ENCODE measurements around the gene SH3PXD2A. TPM values are rescaled to one million over a fixed set of nuclear protein-coding genes. Genes with fewer than 3 reads are reported as not detected.

The SH3PXD2A gene
- total and polyA plus RNA-seq, 12 donors = 5.7 to 34.5 (median 19.2) TPM

DNA sequence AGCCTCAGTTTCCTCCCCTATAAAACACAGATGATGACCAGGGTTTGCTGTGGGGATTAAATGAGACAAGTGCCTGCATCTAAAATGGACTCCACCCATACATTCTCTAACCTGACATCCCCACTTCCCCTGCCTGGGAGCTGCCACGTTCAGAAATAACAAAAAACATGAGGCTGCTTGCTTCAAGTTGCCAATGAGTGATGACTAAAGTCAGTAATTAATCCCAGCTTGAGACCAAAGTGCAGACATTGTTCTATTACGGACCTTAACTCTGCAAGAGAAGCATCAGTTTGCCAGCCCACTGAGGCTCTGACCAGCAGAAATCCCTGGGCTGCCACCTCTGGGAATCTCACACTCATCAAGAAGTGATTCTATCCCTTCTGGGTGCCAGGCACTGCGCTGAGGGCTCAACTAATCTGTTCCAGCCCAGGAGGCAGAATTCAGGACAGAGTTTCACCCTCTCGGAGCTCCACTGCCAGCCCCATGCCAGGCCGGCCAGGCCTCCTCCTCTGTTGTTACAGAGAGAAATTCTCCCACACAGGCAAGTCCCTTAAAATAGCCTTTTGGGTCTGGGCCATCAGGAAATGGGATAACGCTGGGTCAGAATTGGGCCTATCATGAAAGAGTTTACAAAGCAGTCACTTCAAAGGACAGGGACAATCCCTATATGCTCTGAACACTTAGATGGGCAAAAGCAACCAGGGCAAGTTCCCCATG lies 11.4 kb downstream of the SH3PXD2A start:
- H3K4me3 ChIP-seq = no peak overlapping the region
- peak overlapping the region in 1 of 5 donors; percentile 40 for H3K27ac ChIP-seq
- peaks cover 0 to 18% of the 10 kb centered on the region in 2 donors for H3K4me1 ChIP-seq (replicated peaks in 1 of 2)
- DNase-seq = no peak
- TF ChIP-seq, protein P1, sequence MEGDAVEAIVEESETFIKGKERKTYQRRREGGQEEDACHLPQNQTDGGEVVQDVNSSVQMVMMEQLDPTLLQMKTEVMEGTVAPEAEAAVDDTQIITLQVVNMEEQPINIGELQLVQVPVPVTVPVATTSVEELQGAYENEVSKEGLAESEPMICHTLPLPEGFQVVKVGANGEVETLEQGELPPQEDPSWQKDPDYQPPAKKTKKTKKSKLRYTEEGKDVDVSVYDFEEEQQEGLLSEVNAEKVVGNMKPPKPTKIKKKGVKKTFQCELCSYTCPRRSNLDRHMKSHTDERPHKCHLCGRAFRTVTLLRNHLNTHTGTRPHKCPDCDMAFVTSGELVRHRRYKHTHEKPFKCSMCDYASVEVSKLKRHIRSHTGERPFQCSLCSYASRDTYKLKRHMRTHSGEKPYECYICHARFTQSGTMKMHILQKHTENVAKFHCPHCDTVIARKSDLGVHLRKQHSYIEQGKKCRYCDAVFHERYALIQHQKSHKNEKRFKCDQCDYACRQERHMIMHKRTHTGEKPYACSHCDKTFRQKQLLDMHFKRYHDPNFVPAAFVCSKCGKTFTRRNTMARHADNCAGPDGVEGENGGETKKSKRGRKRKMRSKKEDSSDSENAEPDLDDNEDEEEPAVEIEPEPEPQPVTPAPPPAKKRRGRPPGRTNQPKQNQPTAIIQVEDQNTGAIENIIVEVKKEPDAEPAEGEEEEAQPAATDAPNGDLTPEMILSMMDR (IDR thresholded peaks at IDR 0.05) = no peak
- TF ChIP-seq POLR2A (IDR thresholded peaks at IDR 0.05) = no peak
- no peaks in the 10 kb centered on the region for H3K9me3 ChIP-seq (replicated peaks in 1 of 3)
- H3K27me3 ChIP-seq = no peaks in the 10 kb centered on the region
- intact Hi-C loops (cut with DNase I) = no loop called here
- whole genome bisulfite sequencing, 4 donors = 61 to 77% (median 65%) methylated on average over 2 to 6 of the region's 6 CpGs
- H3K36me3 ChIP-seq (replicated peaks in 1 of 2) = no peaks in the 10 kb centered on the region

DNA sequence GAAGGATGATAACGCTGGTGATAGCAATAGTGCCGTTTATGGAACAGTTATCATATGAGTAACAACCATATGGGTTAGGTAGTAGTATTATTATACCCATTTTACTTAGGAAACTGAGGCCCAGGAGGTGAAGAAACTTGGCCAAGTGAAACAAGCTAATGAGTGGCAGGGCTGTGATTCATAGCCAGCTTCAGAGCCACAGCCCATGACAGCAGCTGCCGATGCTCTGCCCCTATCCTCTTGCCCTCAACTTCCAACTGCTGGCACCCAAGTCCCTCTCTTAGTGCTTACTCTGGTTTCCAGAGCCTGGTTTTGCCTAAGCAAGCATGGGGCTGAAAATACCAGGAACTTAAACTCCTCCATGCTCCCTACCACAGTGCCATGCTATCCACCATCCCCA lies 12.3 kb downstream of the SH3PXD2A start:
- H3K9me3 ChIP-seq (replicated peaks in 1 of 3) = no peaks in the 10 kb centered on the region
- TF ChIP-seq, protein P1 (IDR thresholded peaks at IDR 0.05) = no peak
- no peak for TF ChIP-seq POLR2A (IDR thresholded peaks at IDR 0.05)
- 67 to 92% (median 78%) methylated on average over 3 of the region's 3 CpGs for WGBS, 4 donors
- H3K4me1 ChIP-seq (replicated peaks in 1 of 2) = peaks cover 0 to 18% of the 10 kb centered on the region in 2 donors
- no peak overlapping the region for H3K27ac ChIP-seq
- H3K4me3 ChIP-seq = no peak overlapping the region
- H3K27me3 ChIP-seq = no peaks in the 10 kb centered on the region
- intact Hi-C loops (cut with DNase I) = no loop called here
- no peak for DNase-seq
- no peaks in the 10 kb centered on the region for H3K36me3 ChIP-seq (replicated peaks in 1 of 2)

DNA sequence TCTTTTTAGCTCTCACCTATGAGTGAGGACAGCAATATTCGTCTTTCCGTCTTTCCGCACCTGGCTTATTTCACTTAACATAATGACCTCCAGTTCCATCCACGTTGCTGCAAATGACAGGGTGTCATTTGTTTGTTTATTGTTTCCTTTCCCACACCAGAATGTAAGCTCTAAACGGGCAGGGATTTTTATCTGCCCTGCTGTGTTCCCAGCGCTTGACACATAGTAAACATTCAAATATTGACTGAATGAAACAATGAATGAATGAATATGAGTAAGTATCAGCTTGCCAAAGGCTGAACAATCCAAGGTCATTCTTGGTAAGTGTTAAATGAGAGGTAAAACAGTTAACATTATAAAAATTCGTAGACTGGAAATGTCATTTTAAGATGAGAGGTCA lies 12.8 kb downstream of the SH3PXD2A start:
- Histone ChIP-seq H3K36me3 (replicated peaks in 1 of 2) (no peaks in the 10 kb centered on the region), H3K27me3 (no peaks in the 10 kb centered on the region), H3K27ac (no peak overlapping the region), H3K4me1 (replicated peaks in 1 of 2) (peaks cover 0 to 18% of the 10 kb centered on the region in 2 donors), H3K9me3 (replicated peaks in 1 of 3) (no peaks in the 10 kb centered on the region), H3K4me3 (no peak overlapping the region)
- WGBS, 4 donors = 52 to 72% (median 62%) methylated on average over 7 of the region's 7 CpGs
- intact Hi-C loops (cut with DNase I) = no loop called here
- DNase-seq = no peak
- no peak for TF ChIP-seq POLR2A (IDR thresholded peaks at IDR 0.05)
- TF ChIP-seq, protein P1 (IDR thresholded peaks at IDR 0.05) = no peak

DNA sequence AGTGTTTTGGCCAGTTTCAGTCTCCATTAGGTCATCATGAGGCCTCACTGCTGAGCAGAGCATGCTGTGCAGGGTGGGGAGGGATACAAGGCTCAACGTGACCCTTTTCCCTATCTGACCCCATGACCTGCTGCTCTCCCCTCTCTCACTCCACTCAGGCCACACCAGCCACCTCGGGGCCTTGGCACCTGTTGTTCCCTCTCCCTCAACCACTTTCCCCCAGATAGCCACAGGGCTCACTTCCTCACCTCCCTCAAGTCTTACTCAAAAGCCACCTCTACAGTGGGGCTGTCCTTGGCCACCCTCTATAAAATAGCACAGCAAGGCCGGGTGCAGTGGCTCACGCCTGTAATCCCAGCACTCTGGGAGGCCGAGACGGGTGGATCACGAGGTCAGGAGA lies 13.9 kb downstream of the SH3PXD2A start:
- 82 to 93% (median 87%) methylated on average over 7 of the region's 7 CpGs for WGBS, 4 donors
- Histone ChIP-seq H3K4me3 (no peak overlapping the region), H3K27me3 (no peaks in the 10 kb centered on the region), H3K4me1 (replicated peaks in 1 of 2) (peaks cover 0 to 18% of the 10 kb centered on the region in 2 donors), H3K9me3 (replicated peaks in 1 of 3) (no peaks in the 10 kb centered on the region), H3K27ac (no peak overlapping the region), H3K36me3 (replicated peaks in 1 of 2) (no peaks in the 10 kb centered on the region)
- DNase-seq = no peak
- no peak for TF ChIP-seq POLR2A (IDR thresholded peaks at IDR 0.05)
- TF ChIP-seq, protein P1 (IDR thresholded peaks at IDR 0.05) = no peak
- intact Hi-C loops (cut with DNase I) = no loop called here

Data from adrenal gland (tissue), 12 donors.